HG03108 (cell line): ENCODE data around the gene A2ML1.
"Not testable (repeated sequence)": the region's sequence is repeated elsewhere in the genome, so short reads cannot be mapped to it uniquely, and the experiment has no call there.

Experiments used
- ATAC-seq: cut with Tn5 transposase; IDR thresholded peaks from one replicate; pipeline ENCODE4 v1.9.1; 2021; ENCODE audit warnings: moderate library complexity; ENCODE audit not compliant: unreplicated experiment

Gene A2ML1

DNA sequence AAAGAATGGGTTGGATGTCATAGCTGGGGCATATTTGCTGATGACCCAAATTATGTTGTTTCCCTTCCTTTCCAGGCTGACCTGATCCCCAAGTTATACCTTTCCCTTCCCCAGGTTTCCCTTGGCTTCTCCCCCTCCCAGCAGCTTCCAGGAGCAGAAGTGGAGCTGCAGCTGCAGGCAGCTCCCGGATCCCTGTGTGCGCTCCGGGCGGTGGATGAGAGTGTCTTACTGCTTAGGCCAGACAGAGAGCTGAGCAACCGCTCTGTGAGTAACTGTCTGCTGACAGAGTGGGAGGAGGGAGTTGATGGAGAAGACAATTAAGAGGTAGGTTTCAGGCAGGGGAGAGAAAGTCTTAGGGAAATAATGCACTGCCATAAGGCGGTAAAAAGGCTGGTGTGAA is 25.0 kb downstream of the A2ML1 start:
- ATAC-seq = no peak

GRCh38 chr12:8849876-8850275 is 27.5 kb downstream of the A2ML1 start:
- no peak for ATAC-seq

GRCh38 chr12:8852119-8852518 is 29.7 kb downstream of the A2ML1 start:
- ATAC-seq = no peak

DNA sequence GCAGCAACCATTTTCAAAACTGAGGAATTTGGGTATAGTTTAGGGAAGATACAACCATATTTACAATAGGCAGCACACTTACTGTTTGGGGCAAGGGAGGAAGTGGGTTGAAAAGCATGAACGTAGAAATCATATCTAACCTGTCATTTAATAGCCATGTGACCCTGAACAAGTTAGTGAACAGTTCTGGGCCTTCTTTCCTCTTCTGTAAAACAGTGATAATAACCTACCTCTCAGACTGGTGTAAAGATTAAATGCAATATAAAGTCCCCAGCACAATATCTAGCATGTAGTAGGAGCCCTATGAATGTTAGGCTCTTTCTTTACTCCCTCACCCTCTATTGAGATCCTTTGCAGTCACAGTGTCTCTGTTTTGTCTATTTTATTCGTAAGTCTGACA is 33.5 kb downstream of the A2ML1 start:
- no peak for ATAC-seq

- not testable (repeated sequence) for ATAC-seq
These were observed 37.0 kb downstream of the A2ML1 start for GRCh38 chr12:8859448-8859847.

DNA sequence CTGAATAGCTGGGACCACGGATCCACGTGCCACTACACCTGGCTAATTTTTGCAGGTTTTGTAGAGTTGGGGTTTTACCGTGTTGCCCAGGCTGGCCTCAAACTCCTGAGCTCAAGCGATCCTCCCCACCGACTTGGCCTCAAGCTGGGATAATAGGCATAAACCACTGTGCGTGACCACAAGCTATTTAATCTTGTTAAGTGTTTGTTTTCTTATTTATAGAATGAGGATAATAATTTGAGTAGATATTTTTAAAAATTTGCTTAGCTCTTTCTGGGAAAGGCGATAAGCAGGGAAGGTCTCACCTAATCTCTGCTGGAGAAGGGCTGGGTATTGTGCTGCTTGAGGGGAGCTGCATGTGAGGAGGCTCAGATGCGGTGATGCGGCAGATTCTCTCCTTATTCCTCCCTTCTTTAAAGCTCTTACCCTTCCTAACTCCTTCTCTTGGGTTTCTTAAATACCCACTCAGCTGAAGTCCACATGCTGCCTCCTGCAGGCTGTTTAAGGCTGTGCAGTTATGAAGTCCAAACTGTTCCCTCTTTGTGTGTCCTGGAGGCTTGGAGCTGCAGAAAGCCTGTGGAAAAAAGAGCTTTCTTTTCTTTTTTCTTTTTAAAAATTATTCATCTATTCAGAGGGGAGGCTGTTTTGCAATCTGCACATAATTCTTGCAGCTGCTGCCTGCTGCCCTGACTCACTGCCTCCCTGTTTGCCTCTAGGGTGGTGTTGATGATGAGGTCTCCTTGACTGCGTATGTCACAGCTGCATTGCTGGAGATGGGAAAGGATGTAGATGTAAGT is 37.9 kb downstream of the A2ML1 start:
- no peak for ATAC-seq

GRCh38 chr12:8866429-8866828 is 44.0 kb downstream of the A2ML1 start:
- no peak for ATAC-seq

DNA sequence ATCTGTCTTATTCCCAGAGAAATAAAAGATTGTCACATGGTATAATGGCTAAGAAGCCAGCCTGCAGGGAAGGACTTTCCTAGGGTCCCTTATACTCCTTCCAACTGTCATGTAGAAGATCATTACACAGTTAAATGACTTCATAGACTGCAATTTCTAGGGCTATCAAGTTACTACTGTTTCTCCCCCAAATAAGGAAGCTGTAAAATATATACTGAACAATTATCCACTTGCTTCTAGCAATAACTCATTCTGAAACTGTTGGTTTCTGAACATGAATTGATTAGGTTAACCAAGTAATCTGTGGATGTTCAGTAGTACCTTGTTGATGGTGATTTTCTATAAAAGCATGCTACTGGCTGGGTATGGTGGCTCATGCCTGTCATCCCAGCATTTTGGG is 44.6 kb downstream of the A2ML1 start:
- no peak for ATAC-seq

- ATAC-seq = no peak
These were observed 45.4 kb downstream of the A2ML1 start for GRCh38 chr12:8867786-8868185.

DNA sequence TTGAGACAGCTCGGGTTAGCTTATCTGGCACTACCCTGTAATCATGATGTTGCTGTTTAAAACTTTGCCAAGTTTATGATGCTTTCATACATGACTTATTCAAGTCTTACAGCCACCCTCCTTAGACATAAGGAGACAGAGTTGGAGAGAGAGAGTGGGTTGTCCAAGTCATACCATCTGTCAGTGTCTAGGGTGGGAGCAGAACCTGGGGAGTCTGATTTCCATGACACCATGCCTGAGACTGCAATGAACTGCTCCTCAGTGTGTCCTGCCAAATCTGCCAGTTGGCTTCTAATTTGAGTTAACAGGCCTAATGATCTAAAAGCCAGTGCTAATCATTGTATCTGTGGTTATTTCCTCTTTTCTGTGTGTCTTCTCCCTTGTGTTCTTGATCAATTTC is 48.2 kb downstream of the A2ML1 start:
- no peak for ATAC-seq

GRCh38 chr12:8871068-8871467 is 48.6 kb downstream of the A2ML1 start:
- ATAC-seq = no peak

GRCh38 chr12:8876887-8877286 is 54.5 kb downstream of the A2ML1 start:
- ATAC-seq = no peak

DNA sequence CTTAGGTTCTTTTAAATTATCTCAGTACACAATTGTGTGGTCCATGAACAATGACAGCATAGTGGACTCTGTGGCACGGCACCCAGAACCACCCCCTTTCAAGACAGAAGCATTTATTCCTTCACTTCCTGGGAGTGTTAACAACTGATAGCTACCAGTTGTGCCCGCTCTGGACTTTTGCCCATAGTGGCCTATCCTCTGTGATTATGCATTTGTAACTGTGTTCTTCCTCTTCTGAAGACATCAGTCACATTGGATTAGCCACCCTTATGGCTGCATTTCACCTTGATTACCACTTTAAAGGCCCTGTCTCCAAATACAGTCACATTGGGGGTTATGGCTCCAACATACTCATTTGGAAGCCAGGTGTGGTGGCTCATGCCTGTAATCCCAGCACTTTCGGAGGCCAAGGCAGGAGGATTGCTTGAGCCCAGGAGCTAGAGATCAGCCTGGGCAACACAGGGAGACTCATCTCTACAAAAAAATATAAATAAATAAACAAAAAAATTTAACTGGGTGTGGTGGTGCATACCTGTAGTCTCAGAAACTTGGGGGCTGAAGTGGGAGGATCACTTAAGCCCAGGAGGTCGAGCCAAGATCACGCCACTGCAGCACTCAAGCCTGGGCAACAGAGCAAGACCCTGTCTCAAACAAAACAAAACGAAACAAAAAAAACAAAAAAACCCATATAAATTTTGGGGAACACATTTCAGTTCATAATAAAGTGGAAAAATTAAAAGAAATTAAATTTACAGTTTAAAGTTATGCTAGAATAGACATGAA is 64.3 kb downstream of the A2ML1 start:
- ATAC-seq = no peak

- ATAC-seq = no peak
These were observed 64.9 kb downstream of the A2ML1 start for GRCh38 chr12:8887285-8887715.

DNA sequence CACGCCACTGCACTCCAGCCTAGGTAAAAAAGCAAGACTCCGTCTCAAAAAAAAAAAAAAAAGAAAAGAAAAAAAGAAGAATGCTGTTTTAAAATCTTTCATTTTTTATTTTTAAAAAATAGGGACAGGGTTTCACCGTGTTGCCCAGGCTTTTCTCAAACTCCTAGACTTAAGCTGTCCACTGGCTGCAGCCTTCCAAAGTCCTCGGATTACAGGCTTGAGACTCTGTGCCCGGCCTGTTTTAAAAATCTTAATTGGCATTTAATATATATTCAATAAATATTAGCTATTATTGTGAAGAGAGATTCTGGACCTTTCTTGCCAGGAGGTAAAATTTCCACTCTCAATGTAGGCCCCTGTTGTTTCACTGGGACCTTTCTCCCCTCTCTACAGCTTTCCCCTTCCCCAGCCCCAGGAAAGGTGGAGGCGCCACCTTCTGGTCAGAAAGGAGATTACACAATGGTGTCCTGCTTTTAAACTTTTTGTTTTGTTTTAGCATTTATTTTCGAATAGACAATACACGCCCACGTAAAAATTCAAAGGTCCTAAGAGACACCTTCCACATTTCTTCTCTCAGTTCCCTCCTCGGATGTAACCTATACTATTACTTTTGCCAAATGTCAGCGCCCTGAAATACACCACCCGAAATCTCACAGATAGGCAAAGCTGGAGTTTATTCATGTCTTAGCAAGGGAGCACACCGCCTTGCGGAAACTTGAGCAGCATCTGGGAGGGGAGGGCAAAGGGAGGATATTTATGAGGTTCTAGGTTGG is 68.1 kb downstream of the A2ML1 start:
- ATAC-seq = no peak

DNA sequence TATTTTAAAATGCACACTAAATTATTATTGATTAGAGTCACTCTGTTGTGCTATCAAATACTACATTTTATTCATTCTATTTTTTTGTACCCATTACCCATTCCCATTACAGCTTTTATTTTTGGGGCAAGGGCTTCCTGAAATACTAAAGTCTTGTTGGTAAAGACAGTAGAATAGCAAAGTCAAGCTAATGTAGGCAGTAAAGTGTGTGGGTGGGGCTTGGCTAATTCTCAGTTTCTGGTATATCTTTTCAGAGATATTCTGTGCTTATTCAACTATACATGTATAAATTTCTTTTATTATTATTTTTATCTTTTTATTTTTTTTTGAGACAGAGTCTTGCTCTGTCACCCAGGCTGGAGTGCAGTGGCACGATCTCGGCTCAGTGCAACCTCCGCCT is 69.6 kb downstream of the A2ML1 start:
- no peak for ATAC-seq

- no peak for ATAC-seq
These were observed 72.0 kb downstream of the A2ML1 start for GRCh38 chr12:8894378-8894777.

- no peak for ATAC-seq
These were observed 72.6 kb downstream of the A2ML1 start for GRCh38 chr12:8894986-8895385.

DNA sequence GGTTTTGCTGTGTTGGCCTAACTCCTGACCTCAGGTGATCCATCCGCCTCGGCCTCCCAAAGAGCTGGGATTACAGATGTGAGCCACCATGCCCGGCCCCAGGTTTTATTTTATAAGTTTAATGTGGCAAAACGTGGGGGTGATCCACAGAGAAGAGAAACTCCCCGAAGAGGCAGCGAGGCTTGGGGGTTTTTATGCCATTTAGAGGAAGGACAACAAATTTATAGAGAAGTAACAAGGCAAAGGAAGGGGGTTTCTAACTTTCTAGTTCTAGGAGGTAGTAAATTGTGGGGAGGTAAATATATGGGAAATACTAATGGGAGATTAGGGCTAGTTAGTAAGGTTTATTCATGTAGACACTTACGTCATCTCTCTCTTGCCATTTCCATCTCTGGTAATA is 74.7 kb downstream of the A2ML1 start:
- no peak for ATAC-seq

- ATAC-seq = no peak
These were observed 77.4 kb downstream of the A2ML1 start for GRCh38 chr12:8899830-8900229.

GRCh38 chr12:8902703-8903102 is 80.3 kb downstream of the A2ML1 start:
- ATAC-seq = not testable (repeated sequence)

DNA sequence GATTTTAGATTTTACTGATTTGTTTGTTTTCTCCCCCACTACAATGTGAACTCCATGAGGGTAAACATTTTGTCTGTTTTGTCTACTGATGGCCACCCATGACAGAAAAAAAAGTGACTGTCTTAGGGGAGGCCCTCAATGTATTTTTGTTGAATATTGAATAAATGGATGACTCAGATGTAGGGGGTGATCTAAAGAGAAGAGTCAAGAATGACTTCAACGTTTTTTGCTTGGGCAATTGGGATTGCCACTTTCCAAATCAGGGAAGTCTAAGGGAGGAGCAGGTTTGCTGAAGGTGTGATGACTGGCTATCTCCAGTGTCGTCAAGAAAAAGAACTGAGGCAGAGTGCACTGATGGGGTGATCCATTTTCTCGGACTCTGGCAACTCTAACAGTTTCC is 81.2 kb downstream of the A2ML1 start:
- ATAC-seq = no peak
